Stimulated activated CD8-positive, alpha-beta memory T cell treated with anti-CD3 and anti-CD28 coated beads, Interleukin-7, amount 100 ng/mL, for 24 hours (primary cell): ENCODE results near the gene TNP2.

ENCODE experiments used
- DNase-seq: peaks from one replicate; pipeline ENCODE4 v3.0.0-alpha.2; 2020; ENCODE audit warnings: low read depth

TNP2 gene

DNA sequence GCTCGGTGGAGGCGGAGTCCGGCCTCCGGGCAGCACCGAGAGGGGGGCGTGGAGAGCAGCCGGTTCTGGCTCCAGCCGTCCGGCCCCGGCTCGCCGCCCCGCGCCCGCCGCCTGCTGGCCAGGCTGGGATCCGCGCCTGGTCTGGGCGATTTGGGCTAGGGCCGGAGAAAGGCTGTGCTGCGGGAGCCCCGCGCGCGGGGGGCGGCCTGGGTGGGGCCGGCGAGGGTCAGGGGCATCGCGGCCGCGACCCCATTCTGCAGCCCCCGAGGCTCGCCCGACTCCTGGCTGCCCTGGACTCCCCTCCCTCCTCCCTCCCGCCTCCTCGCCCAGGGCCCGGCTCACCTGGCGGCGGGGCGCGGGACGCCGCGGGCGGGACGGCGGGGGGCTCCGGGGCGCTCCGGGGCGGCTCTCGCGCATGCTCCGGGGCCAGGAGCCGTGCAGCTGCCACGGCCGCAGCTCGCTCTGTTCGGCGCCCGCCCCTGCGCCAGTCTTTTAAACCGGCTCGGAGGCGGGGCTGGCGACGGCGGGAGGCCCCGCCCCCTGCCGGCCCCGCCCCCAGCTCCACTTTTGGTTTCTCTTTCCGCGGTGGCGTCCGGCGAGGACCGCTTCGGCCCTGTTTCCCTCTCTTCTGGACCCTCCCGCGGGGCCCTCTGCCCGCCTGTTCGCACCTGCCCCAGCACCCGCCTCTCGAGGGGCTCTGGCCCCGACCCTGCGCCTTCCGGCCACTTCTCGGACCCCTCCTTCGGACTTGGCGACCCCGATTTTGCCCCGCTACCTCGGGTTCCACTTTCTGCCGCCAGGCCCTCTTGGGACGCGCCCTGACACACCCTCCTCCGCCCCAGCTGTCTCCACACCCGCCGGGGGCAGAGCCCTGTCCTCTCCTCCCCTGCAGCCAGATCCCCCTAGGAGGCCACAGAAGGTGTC lies 13.1 kb downstream of the TNP2 start, which contains the start of gene SOCS1:
Gene SOCS1 (minus strand): TSS at position 468 of the 924 bp plus-strand sequence. CDS start 726 bp downstream, outside the sequence.
- DNase-seq: peak; percentile 66

DNA sequence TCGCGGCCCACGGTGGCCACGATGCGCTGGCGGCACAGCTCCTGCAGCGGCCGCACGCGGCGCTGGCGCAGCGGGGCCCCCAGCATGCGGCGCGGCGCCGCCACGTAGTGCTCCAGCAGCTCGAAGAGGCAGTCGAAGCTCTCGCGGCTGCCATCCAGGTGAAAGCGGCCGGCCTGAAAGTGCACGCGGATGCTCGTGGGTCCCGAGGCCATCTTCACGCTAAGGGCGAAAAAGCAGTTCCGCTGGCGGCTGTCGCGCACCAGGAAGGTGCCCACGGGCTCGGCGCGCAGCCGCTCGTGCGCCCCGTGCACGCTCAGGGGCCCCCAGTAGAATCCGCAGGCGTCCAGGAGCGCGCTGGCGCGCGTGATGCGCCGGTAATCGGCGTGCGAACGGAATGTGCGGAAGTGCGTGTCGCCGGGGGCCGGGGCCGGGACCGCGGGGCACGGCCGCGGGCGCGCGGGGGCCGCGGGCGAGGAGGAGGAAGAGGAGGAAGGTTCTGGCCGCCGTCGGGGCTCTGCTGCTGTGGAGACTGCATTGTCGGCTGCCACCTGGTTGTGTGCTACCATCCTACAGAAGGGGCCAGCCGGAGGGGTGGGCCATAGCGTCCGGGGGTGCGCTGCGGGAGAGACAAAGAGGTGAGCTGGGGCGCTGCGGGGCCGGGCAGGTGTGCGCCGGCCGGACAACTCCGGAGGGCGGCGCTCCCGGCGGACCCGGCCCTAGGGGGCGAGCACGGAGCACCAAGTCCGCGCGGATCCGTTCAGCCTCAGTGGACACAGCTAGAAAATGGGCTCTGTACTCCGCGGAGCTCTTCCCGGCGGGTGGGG lies 14.0 kb downstream of the TNP2 start:
- DNase-seq: no peak

DNA sequence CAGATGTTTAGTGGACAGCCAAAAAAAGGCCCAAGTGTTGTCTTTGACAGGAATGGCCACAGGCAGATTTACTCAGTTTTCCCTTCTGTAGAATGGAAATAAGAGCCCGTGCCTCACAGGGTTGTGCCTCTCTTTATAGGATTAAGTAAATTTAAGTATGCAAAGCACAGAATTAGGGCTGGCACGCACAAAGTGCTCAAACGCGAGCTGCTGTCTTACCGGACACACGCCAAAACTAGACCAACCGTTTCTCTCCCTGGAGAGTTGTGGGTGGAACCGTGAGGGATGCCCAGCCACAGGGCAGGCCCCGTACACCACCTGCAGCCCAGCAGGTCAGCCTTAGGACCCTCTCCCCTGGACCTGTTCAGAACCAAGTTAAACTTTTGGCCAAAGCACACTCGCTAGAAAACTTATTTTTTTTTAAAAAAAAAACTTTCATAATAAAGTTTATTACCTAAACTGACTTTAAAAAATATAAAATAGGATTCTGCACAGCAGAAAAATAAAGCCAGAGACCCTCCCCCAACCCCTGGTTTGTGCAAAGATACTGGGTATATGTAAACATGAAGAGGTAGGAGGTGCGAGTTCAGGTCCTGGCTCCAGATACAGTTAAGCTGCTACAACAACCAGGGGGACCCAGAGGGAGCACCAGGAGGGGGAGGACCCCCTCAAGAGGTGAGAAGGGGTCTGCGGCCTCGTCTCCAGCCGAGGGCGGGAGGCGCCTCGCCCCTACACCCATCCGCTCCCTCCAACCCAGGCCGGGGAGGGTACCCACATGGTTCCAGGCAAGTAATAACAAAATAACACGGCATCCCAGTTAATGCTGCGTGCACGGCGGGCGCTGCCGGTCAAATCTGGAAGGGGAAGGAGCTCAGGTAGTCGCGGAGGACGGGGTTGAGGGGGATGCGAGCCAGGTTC lies 14.9 kb downstream of the TNP2 start:
- DNase-seq: no peak

DNA sequence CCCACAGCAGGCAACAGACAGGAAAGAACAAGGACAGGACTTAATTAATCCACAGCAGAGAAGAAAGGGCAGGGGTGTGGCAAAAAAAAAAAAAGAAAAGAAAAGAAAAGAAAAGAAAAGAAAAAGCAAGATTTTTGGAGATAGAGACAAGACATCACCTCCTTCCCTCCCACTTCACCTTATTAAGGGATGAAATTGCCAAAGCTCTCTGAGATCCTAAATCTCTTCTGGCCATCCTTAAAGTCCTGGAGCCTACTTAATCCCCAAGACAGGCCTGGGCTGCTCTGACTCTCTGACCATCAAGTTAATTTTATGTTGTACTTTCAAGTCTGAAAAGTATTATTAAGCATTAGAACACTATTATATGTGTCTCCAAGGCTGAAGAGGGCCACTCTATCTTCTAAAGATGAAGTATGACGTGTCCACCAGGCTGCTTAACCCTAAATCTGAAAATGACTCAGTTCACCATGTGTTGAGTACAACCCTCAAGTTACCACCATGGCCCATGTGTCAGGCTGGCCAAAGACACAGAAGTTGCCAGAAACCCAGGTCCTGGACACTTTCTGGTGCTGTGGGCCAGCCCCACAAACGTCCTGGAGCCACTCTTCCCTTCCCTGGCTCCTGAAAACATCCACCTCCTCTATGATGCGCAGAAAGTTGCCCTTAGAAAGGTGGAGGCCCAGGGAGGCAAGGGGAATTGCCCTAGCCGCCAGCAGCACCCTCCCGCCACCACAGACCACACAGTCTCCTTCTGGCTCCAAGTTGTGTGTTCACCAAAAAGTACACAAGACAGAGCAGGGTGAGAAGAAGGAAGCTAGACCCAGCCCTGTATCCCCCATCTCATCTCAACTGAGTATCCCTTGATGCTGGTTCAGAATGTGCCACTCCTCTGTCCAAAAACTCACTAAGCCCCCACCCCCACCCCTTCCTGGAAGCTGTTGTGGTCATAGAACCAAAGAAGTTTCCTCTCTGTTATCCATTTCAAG lies 15.8 kb downstream of the TNP2 start:
- no peak for DNase-seq

DNA sequence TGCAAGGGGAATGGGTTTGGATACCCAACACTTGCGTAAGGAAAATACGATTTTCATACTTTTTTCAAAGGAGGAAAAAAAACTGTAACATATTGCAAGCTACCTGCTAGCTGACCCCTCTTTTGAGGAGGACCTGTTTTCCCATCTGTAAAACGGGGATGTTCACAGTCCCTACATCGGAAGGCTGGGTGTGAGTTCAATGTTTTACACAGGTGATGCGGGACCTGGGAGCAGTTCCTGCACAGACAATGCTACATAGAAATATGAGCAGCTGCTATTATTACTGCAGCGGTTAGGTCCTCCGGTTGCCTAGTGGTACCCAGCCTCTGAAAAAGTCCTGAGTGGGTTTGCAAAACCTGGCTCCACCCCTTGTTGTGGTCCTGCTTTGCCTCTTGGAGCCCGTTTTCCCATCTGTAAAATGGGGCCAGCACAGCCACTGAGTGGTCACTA lies 16.6 kb downstream of the TNP2 start:
- no peak for DNase-seq

DNA sequence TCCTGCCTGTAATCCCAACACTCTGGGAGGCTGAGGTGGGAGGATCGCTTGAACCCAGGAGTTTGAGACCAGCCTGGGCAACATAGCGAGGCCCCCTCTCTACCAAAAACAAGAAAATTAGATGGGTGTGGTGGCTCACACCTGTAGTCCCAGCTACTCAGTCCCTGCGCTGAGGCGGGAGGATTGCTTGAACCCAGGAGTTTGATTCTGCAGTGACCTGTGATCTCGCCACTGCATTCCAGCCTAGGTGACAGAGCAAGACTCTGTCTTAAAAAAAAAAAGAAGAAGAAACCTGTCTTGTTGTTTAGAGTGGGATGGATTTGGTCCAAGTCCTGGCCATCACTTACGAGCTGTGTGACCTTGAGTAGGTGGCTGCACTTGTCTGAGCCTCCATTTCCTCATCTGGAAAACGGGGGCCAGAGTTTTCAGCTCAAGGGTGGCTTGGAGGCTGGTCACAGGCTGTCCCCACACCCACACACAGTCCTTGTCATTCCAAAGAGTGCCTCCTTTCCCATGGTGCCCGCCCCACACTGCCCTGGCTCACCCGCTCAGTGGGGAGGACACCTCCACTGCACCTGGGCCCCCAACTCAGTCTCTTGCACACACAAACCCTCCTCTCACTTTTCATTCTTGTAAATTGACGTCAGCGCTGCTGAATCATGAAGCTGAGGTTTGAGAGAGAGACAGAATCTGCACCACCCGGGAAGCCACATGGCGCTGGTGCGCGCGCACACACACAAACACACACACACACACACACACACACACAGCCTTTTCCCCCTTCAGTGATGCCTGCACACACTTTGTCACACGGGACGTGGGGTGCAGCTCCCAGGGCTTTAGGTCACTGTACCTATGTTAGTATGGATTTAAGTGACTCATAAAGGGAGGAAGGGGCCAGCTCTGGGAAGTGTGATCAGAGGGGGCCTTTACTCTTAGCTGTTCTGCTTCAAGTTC lies 17.3 kb downstream of the TNP2 start:
- peak; percentile 66 for DNase-seq

DNA sequence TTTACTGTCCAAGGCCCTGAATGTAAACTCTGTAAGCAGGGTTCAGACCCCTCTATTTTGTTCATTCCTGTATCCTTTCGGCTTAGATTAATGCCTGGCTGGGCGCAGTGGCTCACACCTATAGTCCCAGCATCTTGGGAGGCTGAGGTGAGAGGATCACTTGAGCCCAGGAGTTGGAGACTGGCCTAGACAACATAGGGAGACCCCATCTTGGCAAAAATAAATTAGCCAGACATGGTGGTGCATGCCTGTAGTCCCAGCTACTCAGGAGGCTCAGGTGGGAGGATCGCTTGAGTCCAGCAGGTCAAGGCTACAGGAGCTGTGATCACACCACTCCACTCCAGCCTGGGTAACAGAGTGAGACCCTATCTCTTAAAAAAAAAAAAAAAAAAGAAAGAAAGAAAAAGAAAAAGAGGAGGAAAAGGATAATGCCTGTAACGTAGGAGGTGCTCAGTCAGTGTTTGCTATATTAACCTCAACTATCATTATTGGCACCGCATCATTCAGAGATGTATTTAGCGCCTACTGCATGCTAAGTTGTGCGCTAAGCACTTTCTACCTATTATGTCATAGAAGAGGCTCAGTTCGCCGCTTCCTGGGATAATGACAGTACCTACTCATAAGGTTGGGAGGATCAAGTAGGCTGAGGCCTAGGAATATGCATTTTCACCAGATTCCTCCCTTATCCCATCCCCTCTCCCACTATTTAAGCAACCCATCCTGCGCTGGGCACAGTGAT lies 18.2 kb downstream of the TNP2 start:
- no peak for DNase-seq

DNA sequence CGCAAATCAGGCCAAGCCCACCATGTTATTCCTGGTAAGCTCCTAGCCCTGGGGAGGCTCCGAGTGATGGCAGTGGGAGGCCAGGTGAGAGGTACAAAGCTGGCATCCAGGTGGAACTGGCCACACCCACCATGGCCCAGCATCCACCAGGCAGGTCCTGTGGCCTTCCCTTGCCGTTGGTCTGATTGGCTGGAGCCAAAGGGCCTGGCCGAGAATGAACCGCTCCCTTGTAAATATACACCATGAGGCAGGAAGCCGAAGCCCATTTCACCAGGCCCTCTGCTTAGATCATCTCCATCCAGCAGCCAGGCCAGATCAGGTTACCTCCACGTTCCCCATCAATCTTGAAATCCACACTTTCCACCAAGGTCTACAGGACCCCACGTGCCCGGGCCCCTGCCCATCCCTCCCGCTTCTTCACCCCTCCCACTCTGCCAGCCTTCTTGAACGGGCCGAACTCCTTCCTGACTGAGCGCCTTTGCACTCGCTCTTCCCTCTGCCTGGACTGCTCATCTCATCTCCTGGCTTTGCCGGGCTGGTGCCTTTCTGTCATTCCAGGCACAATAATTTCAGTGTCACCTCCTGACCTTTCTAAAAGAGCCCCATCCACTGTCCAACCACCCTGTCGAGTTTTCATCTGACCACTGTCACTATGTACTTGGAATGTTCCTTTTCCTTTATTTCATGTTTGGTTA lies 18.9 kb downstream of the TNP2 start:
- no peak for DNase-seq

DNA sequence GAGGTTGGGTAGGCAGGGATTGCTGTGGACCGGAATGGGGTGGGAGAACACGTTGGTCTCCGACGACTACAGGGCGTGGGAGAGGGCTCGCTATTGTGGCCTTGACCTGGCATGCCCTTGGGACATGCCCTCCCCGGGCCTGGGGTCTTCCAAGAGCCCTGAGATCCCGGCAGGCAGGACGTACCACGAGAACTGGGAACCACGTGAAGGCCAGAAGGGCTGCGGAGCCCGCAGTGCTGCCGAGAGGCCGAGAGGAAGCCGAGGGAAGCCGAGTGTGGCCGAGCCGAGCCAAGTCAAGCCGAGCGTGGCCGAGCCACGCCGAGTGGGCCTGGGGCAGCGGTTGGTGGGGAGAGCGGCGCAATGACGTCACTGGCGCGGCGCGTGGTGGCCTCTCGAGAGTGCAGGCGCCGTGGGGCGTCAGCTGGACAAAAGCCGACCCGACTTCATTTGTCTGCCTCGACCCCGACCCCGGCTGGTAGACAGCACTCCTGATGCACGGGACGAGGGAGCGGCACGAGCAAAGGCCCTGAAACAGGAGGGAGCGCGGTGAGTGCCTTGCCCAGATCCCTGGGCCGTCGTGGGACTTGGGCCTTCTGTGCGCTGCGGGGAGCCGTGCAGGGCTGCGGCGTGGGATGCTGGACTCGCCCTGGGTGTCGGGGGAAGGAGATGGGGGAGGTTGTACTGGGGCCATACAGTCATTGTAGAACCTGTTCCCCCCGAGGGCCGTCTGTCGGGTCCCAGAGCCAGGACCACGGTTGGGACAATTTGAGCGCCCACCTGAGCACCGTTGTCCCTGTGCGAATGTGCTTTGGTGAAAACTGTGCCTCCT lies 19.7 kb downstream of the TNP2 start:
- no peak for DNase-seq

DNA sequence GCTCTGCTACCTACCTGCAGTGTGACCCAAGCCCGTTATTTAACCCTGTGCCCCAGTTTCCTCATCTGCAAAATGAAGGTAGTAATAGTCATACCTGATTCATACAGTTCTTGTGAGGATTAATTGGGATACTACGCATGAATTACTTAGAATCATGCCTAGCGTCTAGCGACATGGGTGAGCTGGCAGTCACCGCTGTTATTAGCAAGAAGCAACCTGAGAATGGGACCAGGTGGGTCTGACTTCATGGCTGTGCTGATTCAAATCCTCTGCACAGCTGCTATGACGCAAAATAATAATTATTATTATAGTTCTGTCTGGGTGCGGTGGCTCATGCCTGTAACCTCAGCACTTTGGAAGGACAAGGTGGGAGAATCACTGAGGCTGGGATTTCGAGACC lies 21.0 kb downstream of the TNP2 start:
- DNase-seq: no peak

DNA sequence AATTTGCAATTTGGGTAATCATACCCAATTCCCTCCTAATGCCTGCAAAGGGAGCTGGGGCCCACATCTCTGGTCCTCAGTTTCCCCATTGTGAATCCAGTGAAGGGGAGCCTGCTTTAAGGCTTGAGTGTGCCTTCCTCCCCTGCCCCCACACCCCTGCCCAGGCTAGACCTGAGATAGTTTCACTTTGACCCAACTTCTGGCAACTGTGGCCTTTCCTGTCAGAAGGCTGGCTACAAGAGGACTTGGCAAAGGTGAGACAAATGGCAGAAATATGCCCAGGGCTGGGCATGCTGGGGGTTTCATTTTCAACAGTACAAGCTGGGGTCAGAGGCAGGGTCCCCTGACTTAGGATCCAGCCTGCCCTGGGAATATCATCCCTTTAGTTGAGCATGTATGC lies 23.1 kb downstream of the TNP2 start:
- DNase-seq: no peak

DNA sequence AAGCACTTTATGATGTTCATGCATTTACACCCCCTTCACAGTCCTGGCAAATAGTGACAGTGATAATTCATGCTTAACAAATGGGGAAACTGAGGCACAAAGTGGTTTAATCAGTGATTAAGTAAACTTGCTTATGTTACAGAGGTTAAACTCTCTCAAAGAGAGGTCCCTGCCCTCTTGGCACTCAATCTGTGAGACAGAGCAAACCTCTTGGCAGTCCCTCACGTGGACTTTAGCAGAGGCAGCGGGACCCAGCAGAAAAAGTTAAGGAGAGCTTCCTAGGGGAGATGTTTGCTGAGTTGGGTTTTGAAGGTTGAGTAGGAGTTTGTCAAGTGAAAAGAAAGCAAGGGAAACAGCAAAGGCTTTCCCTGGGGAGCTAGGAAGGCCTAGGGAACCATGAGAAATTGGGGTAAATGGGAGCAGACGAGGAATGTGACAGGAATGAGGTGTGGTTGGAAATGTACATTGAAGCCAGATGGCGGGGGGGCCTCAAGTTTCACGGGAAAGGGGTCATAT lies 23.8 kb downstream of the TNP2 start:
- no peak for DNase-seq

DNA sequence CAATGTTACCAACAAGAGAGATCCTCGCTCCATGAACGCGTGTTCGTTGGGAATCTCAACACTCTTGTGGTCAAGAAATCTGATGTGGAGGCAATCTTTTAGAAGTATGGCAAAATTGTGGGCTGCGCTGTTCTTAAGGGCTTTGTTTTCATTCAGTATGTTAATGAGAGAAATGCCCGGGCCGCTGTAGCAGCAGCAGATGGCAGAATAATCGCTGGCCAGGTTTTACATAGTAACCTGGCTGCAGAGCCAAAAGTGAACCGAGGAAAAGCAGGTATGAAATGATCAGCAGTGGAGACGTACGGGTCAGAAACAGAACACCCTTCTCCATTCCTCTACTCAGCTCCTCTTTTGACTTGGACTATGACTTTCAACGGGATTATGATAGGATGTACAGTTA lies 26.5 kb downstream of the TNP2 start:
- no peak for DNase-seq

DNA sequence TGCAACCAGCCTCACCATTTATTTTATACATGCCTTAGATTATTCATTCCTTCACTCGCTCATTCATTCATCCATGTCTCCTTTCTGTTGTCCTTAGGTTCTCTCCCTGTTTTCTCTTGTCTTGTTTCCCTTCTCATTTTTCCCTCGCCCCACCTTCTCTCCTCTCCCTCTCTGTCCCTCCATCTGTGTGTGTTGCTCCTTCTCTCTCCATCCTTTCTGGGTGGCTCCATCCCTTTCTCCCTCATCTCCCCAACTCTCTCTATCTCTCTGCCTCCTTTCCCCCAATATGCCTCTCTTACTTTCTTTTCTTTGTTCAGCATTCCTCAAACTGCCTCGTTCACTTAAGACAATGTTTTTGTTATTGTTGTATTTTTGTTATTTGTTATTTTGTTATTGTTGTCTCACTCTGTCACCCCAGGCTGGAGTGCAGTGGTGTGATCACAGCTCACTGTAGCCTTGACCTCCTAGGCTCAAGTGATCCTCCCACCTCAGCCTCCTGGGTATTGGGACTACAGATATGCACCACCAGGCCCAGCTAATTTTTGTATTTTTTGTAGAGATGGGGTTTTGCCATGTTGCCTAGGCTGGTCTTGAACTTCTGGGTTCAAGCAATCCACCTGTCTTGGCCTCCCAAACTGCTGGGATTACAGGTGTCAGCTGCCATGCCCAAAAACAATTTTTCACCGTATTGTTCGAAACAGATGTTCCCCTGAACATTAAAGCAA lies 27.5 kb downstream of the TNP2 start:
- DNase-seq: no peak

DNA sequence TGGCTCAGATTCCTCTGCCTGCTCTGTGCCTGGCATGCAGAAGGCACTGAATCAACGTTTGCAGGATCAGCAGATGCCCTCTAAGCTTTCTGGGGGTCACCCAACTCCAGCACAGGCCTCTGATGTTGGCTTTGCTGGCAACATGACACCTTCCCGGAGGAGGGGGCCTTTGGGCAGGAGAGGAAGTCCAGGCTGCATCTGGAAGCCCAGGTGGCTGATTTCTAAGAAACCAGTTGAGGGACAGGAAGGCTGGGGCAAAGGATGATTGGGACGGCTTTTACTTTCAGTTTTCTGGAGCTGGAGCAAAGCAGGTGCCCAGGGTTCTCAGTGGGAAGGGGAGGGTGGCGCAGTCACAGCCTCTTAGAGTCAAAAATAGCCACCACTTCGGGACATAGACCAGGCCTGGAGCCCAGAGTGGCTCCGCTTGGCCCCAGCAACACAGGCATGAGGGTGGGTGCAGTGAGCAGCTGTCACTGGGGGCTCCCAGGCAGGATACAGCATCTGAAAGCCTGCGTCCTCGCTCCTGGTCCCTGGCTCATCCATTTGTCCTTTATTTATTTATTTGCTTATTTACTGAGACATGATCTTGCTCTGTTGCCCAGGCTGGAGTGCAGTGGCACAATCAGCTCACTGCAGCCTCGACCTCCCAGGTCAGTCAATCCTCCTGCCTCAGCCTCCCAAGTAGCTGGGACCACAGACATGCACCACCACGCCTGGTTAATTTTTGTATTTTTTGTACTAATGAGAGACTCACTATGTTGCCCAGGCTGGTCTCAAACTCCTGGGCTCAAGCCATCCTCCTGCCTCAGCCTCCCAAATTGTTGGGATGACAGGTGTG lies 28.3 kb downstream of the TNP2 start:
- no peak for DNase-seq
